Embryonic facial prominence (tissue), 1 donor: ENCODE data around the gene VARS2.

Experiments
- DNase-seq: peaks from one replicate; pipeline ENCODE4 v3.0.0-alpha.2; 2016; ENCODE audit errors: extremely low spot score

Gene VARS2

DNA sequence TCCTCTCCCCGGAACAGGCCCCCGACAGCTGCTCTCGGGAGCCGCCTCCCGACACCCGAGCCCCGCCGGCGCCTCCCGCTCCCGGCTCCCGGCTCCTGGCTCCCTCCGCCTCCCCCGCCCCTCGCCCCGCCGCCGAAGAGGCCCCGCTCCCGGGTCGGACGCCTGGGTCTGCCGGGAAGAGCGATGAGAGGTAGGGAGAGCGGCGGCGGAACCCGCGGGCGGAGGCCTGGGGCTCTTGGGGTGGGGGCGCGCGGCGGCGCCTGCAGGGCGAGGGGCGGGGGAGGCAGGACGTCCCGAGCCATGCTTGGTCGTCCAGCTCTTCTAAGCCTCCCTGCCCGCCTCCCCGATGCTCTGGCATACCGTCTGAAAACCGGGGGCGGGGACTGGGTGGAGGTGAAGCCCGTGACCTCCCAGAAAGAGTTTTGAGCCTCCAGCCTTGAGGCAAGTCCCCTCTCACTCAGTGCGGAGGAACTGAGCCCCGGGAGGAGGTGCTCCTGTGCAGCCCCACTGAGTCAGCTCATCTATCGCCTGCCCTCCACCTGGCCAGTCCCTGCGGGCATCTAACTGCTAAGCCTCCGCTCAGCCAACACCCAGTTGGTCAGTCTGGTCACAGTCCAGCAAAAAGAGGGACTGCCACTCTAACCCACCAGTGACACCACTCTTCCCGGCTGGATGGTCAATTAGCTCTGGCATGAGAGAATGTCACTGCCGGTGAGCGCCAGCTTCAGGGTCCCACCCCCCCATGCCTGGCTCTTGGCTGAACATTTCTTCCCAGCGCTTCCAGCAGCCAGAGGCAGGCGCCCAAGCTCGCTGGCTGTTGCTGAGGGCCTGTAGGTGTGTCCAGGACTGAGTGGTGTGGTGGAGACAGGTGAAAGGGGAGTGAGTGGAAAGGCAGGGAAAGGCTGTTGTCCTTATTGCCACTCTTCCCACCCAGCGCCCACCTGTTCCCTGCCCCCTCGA, 29.2 kb upstream of the VARS2 start:
- DNase-seq = no peak

GRCh38 chr6:30885481-30885998, 28.5 kb upstream of the VARS2 start:
- DNase-seq = no peak

DNA sequence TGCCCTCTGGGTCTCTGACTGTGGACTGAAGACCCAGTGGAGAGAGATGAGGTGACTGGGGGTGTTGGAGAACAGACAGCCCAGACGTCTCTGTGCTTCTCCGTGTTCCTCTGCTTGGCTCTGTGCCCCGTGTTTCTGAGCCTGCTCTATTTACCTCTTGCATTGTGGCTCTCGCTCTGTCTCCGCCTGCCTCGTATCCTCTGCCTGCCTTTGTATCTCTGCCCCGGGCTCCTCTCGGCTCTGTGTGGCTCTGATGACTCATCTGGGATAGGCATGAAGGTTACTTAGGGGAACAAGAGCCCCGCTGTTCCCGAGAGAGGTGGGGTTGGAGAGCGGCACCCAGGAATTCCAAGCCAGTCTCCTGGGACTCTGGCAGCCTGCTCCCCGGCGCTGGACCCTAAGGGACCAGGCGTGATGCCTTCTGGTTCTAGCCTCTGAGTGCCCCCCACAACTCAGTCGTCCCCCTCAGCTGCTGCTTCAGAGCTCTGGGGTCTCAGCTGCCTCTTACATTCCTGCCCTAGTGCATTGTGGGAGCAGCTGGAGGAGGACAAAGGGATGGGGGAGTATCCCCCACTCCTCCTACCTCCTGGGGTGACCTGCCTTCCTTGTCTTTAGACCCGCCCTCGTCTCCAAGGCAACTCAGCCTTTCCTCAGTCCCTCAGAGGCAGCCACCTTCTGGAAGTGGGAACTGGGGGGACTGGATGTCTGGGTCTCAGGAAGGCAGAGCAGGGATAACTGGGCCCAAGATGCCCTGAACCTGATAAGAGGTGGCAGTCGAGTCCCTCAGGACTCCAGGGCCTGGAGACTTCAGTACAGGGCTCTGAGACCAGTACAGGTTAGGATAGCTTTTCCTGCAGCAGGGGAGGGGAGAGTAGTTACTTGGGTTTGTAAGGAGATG, 27.8 kb upstream of the VARS2 start:
- DNase-seq = peak; percentile 47

DNA sequence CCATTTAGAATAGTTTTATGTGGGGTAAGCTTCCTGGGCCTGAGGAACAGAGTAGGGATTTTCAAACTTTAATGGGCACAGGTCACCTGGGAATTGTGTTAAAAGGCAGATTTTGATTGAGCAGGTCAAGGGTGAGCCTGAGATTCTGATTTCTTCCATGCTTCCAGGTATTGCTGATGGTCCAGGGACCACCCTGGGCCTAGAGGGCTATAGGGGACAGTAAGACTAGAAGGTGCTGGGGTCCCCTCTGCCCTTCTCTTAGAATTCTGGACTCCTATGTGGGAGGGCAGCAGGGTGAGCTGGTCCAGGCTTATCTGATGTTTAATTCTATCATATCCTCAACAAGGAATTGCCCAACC, 27.2 kb upstream of the VARS2 start:
- no peak for DNase-seq

- DNase-seq = no peak
These were observed 25.9 kb upstream of the VARS2 start for GRCh38 chr6:30887901-30888815.

DNA sequence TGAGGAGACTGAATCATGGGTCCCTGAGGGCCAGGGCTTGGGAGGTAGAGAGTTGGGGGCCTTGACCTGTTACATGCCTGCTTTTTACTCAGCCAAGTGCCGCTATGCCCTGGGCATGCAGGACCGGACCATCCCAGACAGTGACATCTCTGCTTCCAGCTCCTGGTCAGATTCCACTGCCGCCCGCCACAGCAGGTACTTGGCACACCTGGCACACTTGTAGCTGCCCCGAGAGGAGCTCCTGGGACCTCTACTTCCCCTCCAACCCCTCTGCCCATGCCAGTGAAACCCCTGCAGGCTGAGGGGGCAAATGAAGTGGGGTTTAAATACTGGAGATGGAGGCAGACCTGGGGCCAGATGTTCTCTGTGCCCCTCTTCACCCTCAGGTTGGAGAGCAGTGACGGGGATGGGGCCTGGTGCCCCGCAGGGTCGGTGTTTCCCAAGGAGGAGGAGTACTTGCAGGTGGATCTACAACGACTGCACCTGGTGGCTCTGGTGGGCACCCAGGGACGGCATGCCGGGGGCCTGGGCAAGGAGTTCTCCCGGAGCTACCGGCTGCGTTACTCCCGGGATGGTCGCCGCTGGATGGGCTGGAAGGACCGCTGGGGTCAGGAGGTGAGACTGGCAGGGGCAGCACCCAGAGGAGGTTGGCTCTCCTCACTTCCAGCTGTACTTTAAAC, 25.1 kb upstream of the VARS2 start:
- DNase-seq = no peak

- no peak for DNase-seq
These were observed 24.5 kb upstream of the VARS2 start for GRCh38 chr6:30889496-30889885.

- DNase-seq = no peak
These were observed 24.0 kb upstream of the VARS2 start for GRCh38 chr6:30889921-30890645.

DNA sequence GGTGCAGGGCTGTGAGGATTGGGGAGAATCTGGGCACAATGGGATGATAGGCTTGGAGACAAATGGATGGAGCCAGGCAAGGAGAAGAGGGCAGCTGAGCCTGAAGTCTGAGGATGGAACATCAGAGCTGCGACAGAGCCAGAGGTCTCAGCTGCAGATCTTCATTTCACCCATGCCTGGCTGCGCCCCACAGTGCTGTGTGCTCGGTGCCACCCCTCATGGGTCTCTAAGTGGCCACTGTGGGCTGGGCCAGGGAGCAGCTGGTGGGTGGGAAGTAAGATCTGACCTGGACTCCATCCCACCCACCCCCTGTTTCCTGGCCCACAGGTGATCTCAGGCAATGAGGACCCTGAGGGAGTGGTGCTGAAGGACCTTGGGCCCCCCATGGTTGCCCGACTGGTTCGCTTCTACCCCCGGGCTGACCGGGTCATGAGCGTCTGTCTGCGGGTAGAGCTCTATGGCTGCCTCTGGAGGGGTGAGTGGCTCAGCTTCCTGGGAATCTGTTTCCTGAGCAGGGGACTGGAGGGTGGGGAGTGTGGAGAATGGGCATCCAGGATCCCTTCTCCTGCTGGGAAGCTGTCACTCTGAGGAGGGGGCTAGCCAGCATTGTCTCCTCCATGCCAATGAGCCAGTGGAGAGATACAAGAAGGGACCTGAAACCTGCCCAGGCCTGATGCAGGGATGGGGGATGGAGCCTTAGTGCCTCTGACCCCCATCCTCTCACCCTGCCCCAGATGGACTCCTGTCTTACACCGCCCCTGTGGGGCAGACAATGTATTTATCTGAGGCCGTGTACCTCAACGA, 23.2 kb upstream of the VARS2 start:
- DNase-seq = no peak

DNA sequence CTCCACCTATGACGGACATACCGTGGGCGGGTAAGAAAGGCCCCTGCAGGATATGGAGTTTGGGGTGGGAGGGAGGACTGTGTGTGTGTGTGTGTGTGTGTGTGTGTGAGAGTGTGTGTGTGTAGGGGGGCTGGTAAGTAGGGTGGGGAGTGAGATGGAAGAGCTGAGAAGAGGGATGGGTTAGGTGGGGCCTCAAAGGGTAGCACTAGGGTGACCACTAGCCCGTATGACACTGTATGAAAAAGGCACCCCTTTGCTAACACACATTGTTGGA, 22.7 kb upstream of the VARS2 start:
- no peak for DNase-seq

- DNase-seq = no peak
These were observed 22.1 kb upstream of the VARS2 start for GRCh38 chr6:30891816-30892538.

DNA sequence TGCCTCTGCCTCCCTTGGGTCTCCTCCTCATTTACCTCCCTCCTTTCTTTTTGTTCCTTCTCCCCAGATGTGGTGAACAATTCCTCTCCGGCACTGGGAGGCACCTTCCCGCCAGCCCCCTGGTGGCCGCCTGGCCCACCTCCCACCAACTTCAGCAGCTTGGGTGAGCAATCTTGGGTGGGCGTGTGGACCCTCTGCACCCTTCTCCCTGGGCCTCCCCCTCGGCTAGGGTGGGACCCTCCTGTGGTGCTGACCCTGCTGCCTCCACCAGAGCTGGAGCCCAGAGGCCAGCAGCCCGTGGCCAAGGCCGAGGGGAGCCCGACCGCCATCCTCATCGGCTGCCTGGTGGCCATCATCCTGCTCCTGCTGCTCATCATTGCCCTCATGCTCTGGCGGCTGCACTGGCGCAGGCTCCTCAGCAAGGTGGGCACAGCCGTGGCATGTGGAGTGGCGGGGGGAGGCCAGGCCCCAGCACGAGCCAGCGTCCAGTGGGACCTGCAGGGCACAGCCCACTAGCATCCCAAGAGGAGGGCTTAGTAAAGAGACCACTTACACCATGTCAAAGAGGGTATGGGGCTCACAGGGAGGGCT, 20.9 kb upstream of the VARS2 start:
- no peak for DNase-seq

DNA sequence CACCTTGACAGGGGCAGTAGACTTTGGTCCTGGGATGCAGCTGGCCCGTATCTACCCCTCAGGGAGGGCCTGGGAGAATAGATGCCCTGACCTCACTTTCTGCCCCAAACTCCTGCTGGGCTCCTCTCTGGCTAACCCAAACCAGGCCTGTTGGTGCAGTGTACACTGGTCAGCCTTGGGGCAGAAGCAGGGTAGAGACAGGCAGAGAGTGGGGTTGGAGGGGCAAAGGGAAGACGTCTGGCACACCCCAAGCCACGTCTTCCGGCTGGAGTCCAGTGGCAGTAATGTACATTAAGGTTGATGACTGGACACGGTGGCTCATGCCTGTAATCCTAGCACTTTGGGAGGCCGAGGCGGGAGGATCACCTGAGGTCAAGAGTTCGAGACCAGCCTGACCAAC, 20.4 kb upstream of the VARS2 start:
- DNase-seq = no peak

DNA sequence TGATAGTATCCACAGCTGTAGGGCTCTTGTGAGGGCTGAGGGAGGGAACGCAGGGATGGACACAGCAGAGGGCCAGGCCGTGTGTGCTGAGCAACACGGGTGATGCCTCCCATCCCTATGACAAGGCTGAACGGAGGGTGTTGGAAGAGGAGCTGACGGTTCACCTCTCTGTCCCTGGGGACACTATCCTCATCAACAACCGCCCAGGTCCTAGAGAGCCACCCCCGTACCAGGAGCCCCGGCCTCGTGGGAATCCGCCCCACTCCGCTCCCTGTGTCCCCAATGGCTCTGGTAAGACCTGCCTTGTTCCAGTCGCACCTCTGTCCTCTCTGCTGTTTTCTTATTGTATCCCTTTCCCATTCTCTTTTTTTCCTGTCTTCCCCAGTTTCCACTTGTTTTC, 19.7 kb upstream of the VARS2 start:
- no peak for DNase-seq

DNA sequence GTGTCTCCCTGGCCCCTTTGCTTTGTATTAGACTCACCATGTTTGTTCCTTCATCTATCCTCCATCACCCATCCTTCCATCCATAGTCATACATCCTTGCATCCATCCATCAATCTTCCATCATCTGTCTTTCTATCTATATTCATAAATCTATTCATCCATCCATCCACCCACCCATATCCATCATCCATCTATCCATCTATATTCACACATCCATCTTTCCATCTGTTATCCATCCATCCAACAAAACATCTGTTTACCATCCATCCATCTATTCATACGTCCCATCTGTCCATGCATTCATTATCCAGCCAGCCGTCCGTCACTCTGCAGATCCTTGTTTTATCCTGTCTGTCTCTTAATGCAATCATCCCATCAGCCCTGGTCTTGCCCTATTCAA, 19.1 kb upstream of the VARS2 start:
- DNase-seq = no peak

- no peak for DNase-seq
These were observed 18.7 kb upstream of the VARS2 start for GRCh38 chr6:30895343-30895742.

- DNase-seq = no peak
These were observed 17.5 kb upstream of the VARS2 start for GRCh38 chr6:30896541-30896940.

DNA sequence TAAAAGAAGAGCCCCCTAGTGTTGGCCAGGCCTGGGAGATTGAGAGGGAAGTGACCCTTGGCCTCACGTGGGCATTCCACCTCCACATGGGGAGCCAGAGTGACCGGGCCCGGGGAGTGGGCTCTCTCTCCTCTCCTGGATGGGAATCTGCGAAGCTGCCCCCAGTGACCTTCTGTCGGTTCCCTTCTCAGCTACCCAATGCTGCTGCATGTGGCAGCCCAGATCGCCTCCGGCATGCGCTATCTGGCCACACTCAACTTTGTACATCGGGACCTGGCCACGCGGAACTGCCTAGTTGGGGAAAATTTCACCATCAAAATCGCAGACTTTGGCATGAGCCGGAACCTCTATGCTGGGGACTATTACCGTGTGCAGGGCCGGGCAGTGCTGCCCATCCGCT, 16.2 kb upstream of the VARS2 start:
- DNase-seq = no peak
